AML-193 (cell line): ENCODE measurements around the gene HOXB8.

ENCODE experiments used
- DNase-seq, 2 experiments: peaks; one replicate each; lab custom pipeline; 2025; lab: John Stamatoyannopoulos, UW

HOXB8 gene

GRCh38 chr17:48596000-48596734 is 18.9 kb downstream of the HOXB8 start:
- no peak for DNase-seq

GRCh38 chr17:48595278-48595999 is 19.7 kb downstream of the HOXB8 start:
- no peak for DNase-seq

DNA sequence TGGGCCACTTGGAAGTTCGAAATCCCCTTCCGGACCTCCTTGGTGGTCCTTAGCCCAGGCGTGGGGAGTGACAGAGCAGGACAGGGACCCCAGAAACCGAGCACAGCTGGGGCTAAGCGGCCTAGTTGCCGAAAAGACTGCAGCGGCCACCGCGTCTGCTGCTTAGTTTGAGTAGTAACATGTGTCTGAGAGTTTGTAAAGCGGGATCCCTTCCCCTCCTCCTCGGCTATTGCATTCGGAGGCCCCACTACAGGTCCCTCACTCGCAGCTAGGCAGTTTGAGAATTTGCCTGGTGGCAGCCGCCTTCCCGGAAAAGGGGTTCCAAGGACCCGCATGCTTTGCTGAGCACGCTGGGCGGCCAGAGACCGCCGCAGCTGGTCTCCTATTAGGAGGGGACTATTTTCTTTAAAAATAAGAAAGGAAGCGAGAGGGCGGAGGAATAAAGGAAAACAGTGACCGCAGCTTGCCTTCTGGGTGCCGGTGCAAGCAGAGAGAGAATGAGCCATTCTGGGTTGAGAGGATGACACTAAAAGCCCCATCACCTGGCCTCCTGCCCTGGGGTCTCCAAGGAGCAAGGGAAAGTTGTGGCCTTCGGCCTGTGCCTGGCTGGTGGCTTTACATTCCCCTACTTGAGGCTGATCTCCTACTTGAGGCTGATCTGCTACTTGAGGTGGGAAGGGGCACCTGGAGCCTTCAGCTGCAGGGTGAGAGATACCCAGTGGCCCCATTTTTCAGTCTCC is 20.4 kb downstream of the HOXB8 start:
- no peak for DNase-seq

- peak; percentile 61 to 63 for DNase-seq
Measured at GRCh38 chr17:48593840-48594537, 21.1 kb downstream of the HOXB8 start.

- no peak for DNase-seq
Measured at GRCh38 chr17:48593126-48593829, 21.8 kb downstream of the HOXB8 start, which contains the start of gene HOXB5. Gene HOXB5 (minus strand): TSS chr17:48593779. CDS start chr17:48593682, 97 bp downstream.

- DNase-seq = no peak
Measured at GRCh38 chr17:48592577-48592976, 22.5 kb downstream of the HOXB8 start.

DNA sequence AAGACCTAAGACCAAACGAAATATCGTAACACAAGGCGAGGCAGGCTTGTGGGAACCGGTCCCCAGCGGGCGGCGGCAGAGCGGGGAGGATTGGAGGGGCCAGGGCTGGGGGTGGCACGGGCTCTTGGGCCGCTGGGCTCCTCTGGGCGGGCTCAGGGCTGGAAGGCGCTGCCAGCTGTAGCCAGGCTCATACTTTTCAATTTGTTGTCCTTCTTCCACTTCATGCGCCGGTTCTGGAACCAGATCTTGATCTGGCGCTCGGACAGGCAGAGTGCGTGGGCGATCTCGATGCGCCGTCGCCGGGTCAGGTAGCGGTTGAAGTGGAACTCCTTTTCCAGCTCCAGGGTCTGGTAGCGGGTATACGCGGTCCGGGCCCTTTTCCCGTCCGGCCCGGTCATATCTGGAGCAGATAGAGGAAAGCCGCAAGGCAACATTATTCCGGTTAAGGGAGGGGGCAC is 23.0 kb downstream of the HOXB8 start:
- no peak for DNase-seq

DNA sequence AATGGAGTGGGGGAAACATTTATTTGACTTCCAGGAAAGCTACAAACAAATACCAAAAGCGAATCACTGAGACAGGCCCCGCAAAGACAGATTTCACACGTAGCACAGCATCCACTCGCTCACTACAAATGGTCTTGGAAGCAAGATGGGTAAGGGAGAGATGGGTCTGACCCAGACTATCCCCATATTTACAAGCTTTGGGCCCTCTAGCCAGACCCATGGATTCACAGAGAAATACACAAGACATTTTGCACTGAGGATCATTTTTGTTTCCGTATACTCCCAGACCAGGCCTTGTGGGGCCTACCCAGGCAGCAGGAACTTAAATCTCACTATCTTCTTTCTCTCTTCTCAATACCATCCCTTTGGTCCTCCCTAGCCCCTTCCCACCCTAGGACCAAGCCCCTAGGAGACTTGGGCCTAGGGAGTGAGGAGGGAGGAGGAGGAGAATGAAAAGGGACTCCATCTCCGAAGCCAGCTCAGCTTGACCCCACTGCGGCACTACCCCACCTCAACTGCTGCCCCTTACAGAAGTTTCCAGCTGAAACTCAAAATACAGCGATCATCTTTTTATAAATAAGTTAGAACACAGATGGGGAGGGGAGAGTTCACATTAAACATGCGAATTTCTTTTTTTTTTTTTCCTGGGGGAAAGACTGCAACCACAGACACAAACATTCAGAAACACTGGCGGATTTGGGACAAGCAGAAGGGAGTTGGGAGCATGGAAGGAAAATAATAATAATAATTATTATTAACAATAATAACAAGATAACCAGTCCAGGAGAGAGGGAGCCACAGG is 23.6 kb downstream of the HOXB8 start:
- DNase-seq = no peak

GRCh38 chr17:48590607-48591161 is 24.4 kb downstream of the HOXB8 start:
- DNase-seq = no peak

- DNase-seq = no peak
Measured at GRCh38 chr17:48589831-48590606, 25.1 kb downstream of the HOXB8 start, which contains the start of gene HOXB3. Gene HOXB3 (minus strand): TSS chr17:48590241. CDS start chr17:48552474, 37,767 bp downstream.

GRCh38 chr17:48589060-48589830 is 25.8 kb downstream of the HOXB8 start:
- no peak for DNase-seq

GRCh38 chr17:48588528-48588927 is 26.6 kb downstream of the HOXB8 start:
- DNase-seq = no peak

- DNase-seq = no peak
Measured at GRCh38 chr17:48588074-48588415, 27.0 kb downstream of the HOXB8 start.

- no peak for DNase-seq
Measured at GRCh38 chr17:48587276-48588073, 27.6 kb downstream of the HOXB8 start.

DNA sequence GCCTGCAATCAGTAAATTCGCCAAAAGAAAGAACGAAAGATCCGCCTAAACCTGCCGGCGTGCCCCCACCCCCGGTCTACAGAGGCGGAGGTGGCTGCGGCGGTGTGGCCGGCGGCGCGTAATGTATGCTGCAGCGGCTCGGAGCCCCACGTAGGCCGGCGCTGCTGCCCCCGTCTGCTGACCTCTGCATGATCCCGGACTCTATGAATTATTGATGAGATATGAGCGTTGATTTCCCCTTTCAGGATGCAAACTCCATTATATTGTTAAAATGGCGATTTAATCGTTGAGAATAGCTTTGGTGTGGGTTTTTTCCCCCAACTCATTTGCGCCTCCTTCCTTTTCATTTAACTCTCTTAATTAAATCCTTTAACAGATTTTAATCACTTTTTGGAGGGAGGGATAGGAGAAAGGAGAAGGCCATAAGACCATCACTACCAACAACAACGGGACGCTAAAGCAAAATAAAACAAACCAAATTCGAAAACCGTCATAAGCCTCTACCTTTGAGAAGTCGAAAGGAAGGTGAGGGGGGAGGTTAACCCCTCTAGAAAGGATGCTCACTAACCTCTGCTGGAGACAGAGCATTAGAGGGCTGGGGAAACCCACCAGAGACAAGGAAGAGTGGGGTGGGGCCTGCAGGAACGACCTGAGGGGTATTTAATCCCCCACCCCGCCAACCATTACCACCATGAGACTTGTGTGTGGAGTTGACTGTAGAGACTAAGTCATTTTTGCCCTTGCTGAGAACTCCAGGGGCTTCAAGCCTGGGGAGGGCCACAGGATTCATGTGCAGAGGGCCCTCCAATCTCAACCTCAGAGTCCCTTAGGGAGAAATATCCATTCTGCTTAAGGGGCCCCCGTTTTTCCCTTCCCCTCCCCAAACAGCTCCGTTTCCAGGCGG is 28.5 kb downstream of the HOXB8 start:
- no peak for DNase-seq

DNA sequence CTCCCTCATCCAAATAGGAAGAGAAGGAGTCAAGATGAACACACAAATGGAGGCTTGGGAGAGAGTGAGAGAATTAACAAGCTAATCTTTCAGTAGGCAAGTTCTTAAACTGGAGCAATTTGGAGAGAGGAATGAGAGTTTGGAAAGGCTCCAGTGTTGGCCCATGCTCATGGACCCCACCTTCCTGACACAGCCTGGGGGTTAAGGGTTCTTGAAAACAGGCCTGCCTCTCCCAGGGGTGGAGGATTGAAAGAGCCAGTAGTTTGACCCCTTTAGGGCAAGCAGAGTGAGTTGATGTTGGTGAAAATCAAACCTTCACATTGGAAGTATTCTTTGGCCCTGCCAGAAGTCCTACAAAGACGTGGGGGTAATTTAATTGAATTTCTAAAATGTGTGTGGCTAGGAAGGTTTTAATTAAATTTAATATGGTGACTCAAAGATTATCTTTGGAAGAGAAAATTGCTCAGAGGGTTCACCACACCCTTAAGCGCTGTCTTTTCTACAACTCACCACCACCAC is 30.8 kb downstream of the HOXB8 start:
- no peak for DNase-seq
